ENCODE results near the gene OR2M7.
"Not testable (repeated sequence)": the region's sequence is repeated elsewhere in the genome, so short reads cannot be mapped to it uniquely, and the experiment has no call there.

DNA sequence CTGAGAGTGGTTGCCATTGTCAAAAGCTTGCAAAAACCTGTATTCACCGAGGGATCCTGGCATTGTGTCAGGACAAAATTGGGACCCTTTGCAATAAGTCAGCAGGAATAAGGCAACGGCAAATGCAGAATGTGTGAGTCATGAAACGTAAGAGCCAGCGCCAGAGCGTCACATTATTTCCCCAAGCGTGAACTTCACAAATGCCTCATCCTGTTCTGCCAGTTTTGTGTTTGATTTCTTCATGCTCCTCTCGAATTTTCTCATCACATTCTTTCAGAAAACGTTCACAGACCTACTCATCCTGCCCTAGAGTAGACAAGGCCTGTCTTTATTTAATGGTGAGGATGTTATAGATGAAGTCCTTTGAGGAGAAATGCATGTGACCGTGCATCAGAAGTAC, 18.7 kb downstream of the OR2M7 start:
- TF ChIP-seq CTCF (IDR thresholded peaks at IDR 0.05 in 2 of 3, conservative IDR thresholded peaks at IDR 0.05 in 1 of 3; ENCODE audit: control insufficient read depth in 2 of 3, extremely low read depth in 1 of 3, insufficient read depth in 1 of 3, low read depth in 3 of 3, low read length in 3 of 3); NFIC (IDR thresholded peaks at IDR 0.05; ENCODE audit: low read depth, low read length); NFYA (IDR thresholded peaks at IDR 0.05; ENCODE audit: borderline replicate concordance, low read depth, low read length); JUNB (IDR thresholded peaks at IDR 0.05): not testable (repeated sequence)
